Measurements from ENCODE around the gene GALK1. TPM values are rescaled to one million over a fixed set of nuclear protein-coding genes. Genes with fewer than 3 reads are reported as not detected.
A peak's percentile ranks its signal among the peaks of the same experiment; 100 is the strongest.
"Not testable (repeated sequence)": the region's sequence is repeated elsewhere in the genome, so short reads cannot be mapped to it uniquely, and the experiment has no call there.

GALK1 gene
- total RNA-seq, 1 experiment from 2014 or later: 57.3 TPM

DNA sequence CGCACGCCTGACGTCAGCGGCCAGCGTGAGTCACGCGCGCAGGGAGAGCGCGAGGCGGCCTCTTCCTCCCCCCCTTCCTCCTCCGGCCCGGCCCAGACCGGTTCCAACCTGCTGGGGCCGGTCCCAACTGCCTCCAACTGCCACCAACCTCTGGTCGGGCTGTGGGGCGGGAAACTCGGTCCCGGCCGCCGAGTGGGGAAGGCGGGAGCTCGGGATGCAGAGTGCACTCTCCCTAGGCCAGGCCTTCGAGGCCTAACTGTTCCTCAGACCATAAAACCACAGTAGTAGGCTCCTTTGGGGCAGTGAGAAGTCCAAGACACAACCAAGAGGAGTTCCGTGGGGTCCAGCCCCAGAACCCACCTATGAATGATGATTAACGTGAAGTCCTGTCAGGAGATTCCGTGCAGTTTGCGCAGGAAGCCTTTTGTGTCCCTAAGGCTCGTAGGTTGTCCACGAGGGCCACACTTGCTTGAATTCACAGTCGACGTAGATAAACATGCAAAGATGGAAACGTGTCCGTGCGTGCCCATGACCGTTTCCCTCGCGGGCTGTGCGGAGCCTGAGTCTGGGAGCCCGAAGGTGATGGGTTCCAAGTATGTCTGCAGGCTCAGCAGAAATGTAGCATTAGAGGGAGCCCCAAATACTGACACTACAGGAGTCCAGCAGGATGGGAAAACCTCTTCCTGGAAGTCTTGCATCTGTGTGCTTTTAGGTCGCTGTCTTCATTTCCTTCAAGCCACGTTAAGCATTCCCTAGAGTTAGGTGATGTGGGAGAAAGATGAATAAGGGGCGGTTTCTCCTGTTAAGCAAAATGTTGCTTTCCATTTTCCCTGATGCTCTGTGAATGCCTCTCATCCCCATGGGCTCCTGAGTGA lies 20.3 kb upstream of the GALK1 start:
- in situ Hi-C loops (cut with HindIII; ENCODE audit: low pct_unique_long_range_greater_than_20kb, low sequenced_read_pairs): no loop called here
- DNase-seq (ENCODE audit: low read depth): peak; percentile 96

- in situ Hi-C loops (cut with HindIII; ENCODE audit: low pct_unique_long_range_greater_than_20kb, low sequenced_read_pairs): no loop called here
- DNase-seq (ENCODE audit: low read depth): peak; percentile 98
Observed at GRCh38 chr17:75784473-75785015, 19.6 kb upstream of the GALK1 start, which contains the start of gene UNK. Gene UNK (plus strand): TSS chr17:75784806. CDS start chr17:75784881, 75 bp downstream.

GRCh38 chr17:75783803-75784472 lies 18.9 kb upstream of the GALK1 start:
- in situ Hi-C loops (cut with HindIII; ENCODE audit: low pct_unique_long_range_greater_than_20kb, low sequenced_read_pairs): no loop called here
- DNase-seq (ENCODE audit: low read depth): no peak

DNA sequence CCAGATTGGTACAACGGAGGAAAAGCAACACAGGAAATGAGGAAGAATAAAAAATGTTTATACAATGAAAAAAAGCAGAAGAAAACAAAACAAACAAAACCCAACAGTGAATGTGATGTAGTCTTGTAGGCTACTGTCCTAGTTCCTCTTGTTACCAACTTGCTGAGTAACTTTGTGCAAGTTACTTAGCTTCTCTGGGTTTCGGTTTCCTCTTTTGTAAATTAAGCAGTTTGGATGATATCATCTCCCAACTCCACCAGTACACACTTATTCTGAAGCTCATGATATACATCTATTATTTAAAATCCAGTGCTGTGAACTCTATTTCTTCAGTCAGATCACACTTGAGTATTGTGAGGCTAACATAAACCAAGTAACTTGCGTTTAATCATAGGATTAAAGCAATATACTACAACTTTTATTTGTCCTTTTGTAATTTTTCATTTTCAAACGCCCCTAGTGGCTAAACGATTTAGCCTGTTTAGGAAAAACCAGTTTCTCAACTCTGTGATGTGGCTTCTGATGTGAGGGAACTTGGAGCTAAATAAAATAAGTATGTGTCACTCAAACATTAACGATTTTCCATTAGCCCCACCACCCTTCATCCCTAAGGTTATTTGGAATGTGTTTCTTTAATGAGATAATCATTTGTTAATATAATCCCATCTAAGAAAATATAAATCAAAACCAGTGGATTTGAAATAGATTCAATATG lies 18.2 kb upstream of the GALK1 start:
- DNase-seq (ENCODE audit: low read depth): peak; percentile 51
- in situ Hi-C loops (cut with HindIII; ENCODE audit: low pct_unique_long_range_greater_than_20kb, low sequenced_read_pairs): no loop called here

DNA sequence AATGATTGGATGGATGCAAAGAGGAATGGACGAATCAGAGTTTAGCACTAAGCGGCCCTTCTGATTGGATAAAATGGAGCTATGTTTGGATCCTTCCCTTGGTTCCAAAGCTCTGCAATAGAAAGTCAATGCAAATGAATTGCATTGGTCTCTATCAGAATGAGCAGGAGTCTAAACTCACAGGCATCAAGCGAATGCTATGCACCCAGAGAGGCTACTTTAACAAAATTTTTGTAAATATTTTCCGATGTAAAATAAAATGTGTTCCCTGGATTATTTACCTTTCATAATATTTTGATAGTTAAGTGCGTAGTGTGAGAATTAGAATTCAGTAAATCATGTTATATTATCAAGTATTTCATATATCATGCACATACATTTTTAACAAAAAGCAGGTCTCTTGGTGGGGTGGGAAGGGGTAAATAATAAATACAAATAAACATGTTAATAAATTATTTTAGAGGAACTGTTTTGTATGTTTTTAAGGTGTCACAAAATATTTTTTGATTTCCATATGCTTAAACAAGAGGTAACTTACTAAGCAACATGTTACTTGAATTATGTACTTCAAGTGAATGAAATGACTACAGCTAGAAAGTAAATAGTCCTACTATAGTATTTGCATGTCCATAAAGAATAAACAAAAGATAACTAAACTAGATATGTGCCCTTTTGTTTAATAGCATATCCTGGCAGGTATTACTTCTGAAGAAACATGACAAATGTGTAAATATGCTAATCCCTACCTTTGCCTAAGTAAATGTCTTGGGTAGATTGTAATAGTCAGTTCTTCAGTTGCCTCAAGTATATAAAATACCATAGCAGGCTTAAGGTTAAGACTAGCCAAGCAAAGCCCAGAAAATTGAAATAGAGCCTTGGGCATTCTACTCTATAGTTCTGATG lies 15.2 kb upstream of the GALK1 start:
- DNase-seq (ENCODE audit: low read depth): peak; percentile 42
- in situ Hi-C loops (cut with HindIII; ENCODE audit: low pct_unique_long_range_greater_than_20kb, low sequenced_read_pairs): no loop called here

DNA sequence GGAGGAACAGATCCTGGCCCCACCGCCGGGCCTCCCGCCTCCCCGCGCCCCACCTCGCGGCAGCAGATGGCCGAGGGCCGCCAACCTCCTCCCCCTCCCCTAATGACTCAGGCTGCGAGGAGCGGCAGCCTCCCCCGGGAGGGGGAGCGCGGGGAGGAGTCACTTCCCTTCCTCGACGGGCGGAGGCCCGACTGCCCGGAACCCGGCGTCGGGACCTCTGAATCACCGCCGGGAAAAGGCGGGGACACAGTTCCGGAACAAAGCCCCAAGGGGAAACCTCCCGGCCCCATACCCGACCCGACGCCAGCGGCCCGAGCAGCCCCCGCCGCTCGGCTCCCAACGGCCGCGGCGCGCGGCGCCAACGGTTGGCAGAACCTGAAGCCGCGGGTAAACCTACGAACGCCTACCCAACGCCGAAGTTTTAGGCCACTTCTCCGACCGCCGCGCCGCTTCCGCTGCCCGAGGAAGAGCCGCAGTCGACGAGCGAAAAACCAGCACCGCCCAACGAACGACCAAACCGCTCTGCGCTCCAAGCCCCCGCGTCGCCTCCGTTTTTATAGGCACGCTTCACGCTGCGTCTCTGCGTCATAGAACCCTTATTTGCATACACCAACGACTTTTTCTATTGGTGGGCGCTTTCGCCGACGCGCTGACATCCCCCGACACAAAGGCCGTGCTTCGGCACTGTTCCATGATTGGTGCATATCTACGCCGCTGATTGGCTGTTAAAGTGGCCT lies 14.4 kb upstream of the GALK1 start:
- peak; percentile 99 for DNase-seq (ENCODE audit: low read depth)
- in situ Hi-C loops (cut with HindIII; ENCODE audit: low pct_unique_long_range_greater_than_20kb, low sequenced_read_pairs): no loop called here

GRCh38 chr17:75778861-75779249 lies 13.9 kb upstream of the GALK1 start:
- DNase-seq (ENCODE audit: low read depth): no peak
- in situ Hi-C loops (cut with HindIII; ENCODE audit: low pct_unique_long_range_greater_than_20kb, low sequenced_read_pairs): no loop called here

GRCh38 chr17:75778066-75778860 lies 13.3 kb upstream of the GALK1 start:
- DNase-seq (ENCODE audit: low read depth); in situ Hi-C loops (cut with HindIII; ENCODE audit: low pct_unique_long_range_greater_than_20kb, low sequenced_read_pairs): not testable (repeated sequence)

DNA sequence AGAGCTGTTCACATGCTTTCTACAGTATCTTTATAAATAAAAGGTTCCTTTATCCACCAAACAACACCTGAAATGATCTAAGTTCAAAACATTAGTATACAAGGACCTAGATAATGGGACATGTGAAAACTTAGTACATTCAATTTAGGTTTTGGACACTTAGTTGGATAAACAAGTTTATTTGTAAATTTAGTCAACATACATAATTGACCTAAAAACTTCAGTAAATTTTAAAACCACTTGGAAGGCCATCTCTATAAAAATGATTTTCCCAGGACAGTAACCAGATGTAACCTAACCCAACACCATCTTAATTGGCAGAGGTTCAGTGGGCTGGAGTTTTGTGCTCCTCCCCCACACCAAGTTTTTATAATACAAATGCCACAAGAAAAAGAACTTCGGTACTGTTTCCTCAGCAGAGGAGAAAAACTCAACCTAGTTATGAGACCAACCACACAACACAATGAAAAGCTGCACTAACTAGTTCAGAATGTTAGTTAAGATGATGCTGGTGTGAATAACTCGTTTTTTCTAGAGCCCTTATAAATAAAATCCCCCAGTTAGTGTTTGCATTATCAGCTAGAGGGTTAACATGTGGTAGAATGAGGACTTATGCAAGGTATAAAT lies 12.4 kb upstream of the GALK1 start:
- no peak for DNase-seq (ENCODE audit: low read depth)
- in situ Hi-C loops (cut with HindIII; ENCODE audit: low pct_unique_long_range_greater_than_20kb, low sequenced_read_pairs): no loop called here

DNA sequence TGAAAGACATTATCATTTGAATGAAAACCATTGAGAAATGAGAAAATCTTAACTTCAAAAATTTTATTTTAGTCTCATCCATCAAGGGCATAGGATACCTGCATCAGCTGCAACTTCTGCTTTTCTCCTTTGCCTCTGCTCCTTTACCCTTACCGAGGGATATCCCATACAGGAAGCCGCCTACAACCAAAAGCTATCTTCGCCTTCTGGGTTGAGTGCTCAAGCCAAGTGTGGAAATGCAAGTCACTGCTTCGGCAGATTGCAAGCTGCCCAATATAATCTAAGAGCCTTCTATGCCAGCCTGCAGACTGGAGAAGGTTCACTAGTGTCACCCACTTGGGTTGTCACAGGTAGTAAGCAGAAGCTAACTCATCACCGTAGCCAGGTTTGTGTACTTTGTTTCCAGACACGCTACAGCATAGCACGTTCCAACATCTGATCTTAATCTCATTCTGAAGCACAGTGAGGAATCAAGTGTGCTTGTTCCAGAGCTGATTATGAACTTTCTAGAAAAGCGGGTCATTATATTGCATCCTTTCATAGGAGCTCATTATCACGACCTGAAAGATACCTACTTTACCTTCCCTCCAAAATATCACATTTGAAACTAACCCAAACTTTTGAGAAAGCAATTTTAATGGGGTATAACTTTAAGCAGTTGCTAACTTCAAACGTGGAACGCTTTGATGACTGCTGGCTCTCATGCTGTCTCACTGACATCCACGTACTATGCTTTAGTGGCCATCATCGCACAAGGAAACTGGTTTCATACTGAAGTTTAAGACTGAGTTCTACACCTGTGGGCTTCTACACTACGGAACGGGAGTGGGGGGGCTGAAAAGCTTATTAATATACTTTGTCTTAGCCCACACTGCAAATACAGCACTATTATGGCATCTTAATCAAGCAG lies 11.6 kb upstream of the GALK1 start:
- no peak for DNase-seq (ENCODE audit: low read depth)
- in situ Hi-C loops (cut with HindIII; ENCODE audit: low pct_unique_long_range_greater_than_20kb, low sequenced_read_pairs): no loop called here

GRCh38 chr17:75774991-75775668 lies 10.1 kb upstream of the GALK1 start:
- DNase-seq (ENCODE audit: low read depth): no peak
- in situ Hi-C loops (cut with HindIII; ENCODE audit: low pct_unique_long_range_greater_than_20kb, low sequenced_read_pairs): no loop called here

DNA sequence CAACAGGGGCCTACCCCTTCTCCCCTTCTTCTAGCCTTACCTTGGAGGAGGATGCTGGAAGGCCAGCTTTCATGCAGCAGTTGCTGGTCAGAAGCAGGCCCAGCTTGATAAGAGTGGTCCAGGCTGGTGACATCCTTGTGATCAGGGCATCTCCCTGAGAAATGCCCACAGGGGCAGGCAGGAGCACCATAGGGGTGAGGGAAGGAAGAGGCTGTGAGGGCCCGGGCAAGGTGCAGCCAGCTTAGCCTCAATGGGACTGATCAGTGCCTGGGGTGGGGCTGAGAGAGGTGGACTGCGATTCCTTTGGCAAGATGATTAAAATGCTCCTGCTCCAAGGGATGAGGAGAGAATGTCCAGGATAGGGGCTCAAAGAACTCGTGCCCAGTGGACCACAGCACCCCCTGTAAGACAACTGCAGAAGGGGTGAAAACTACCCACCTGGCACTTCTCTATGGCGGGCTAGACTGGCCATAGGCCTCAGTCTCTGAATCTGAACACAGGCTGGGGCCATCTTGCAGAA lies 9.5 kb upstream of the GALK1 start:
- DNase-seq (ENCODE audit: low read depth): no peak
- in situ Hi-C loops (cut with HindIII; ENCODE audit: low pct_unique_long_range_greater_than_20kb, low sequenced_read_pairs): no loop called here

- in situ Hi-C loops (cut with HindIII; ENCODE audit: low pct_unique_long_range_greater_than_20kb, low sequenced_read_pairs): no loop called here
- no peak for DNase-seq (ENCODE audit: low read depth)
Observed at GRCh38 chr17:75773808-75774470, 8.9 kb upstream of the GALK1 start.

Data from Caki2 (cell line).